ENCODE measurements around the gene CAPN10. TPM values are rescaled to one million over a fixed set of nuclear protein-coding genes. Genes with fewer than 3 reads are reported as not detected.

The CAPN10 gene
- total RNA-seq, 1 experiment from 2014 or later = 20.5 TPM

DNA sequence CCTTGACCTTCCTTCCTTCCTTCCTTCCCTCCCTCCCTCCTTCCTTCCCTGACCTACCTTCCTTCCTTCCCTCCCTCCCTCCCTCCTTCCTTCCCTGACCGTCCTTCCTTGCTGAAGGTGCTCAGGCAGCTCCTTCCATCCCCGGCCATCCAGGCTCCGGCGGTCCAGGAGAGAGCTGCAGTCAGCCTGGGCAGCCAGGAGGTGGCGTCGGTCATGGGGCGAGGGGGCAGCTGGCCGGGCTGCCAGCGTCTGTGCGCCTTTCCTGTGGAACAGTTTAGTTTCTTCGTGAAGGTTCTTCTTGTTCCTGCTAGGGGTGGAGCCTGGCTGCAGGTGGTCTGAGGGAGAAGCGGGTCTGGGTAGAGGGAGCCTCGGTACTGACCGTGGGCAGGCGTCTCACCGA is 54.4 kb downstream of the CAPN10 start:
- no peak for DNase-seq (ENCODE audit: low read depth)
- in situ Hi-C loops (cut with HindIII; ENCODE audit: low pct_unique_long_range_greater_than_20kb, low sequenced_read_pairs) = no loop called here

DNA sequence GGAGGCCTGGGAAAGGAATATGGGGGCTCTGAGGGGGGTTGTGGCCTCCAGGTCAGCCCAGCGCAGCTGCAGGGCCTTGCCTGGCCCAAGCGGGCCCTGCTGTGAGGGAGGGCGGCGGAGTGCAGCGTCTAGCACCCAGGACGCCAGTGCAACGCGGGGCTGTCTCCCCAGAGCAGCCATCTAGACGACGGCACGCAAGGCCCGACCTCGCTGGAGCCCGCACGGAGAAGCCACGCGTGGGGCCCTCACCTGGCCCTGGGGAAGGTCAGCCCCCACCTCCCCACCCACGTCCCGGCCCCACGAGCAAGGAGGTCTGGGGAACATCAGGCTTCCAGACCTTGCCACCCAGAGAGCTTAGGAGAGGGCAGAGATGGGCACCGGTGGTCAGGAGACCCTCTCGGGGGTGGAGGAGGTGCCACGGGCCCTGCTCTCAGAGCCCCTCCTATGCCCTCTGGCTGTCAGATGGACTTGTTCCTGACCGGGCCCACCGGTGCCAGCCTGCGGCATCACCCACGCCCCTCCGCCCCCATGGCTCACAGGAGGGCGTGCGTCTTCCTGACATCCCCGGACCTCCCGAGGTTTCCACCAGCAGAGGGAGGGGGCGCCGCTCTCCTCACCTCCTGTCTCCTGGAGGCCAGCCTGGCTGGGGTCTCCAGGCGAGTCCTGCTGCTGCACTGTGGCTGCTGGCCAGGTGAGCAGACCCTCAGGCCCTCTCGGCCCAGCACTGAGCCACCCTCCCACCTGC is 55.7 kb downstream of the CAPN10 start:
- in situ Hi-C loops (cut with HindIII; ENCODE audit: low pct_unique_long_range_greater_than_20kb, low sequenced_read_pairs) = no loop called here
- no peak for DNase-seq (ENCODE audit: low read depth)

GRCh38 chr2:240642806-240643092 is 56.2 kb downstream of the CAPN10 start:
- in situ Hi-C loops (cut with HindIII; ENCODE audit: low pct_unique_long_range_greater_than_20kb, low sequenced_read_pairs) = no loop called here
- no peak for DNase-seq (ENCODE audit: low read depth)

DNA sequence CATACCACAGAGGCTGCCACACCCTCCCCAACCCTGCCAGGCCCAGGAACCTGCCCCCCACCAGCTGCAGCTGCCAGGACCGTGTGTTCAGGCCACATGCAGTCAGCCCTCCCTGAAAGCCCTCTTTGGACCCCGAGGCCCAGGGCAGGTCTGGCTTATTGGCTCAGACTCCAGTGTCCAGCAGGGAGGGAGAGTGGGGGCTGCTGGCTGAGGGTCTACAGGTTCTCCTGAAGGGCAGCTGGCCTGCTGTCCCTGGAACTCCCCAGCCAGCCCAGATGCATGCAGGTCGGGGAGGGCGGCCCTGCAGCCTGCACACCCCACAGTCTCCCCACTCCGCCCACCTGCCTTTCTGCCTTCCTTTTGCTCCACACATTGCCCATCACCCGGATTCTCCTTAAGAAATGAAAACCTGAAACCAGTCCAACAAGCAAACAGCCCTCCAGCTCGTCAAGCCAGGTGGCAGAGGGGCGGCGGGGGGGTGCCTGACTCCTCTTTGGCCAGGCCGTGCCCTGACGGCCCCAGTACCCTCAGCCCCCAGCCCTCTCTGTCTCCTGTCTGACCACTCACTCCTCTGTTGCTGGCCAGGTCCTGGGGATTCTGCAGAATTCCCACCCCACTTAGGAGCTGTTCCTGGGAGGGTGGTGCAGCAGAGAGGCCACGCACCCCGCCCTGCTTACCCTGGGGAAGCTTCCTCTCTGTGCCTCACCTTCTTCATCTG is 56.7 kb downstream of the CAPN10 start:
- in situ Hi-C loops (cut with HindIII; ENCODE audit: low pct_unique_long_range_greater_than_20kb, low sequenced_read_pairs) = no loop called here
- DNase-seq (ENCODE audit: low read depth) = no peak

- DNase-seq (ENCODE audit: low read depth) = no peak
- in situ Hi-C loops (cut with HindIII; ENCODE audit: low pct_unique_long_range_greater_than_20kb, low sequenced_read_pairs) = no loop called here
Observed at GRCh38 chr2:240643811-240644150, 57.2 kb downstream of the CAPN10 start.

- in situ Hi-C loops (cut with HindIII; ENCODE audit: low pct_unique_long_range_greater_than_20kb, low sequenced_read_pairs) = no loop called here
- no peak for DNase-seq (ENCODE audit: low read depth)
Observed at GRCh38 chr2:240644171-240644651, 57.7 kb downstream of the CAPN10 start.

DNA sequence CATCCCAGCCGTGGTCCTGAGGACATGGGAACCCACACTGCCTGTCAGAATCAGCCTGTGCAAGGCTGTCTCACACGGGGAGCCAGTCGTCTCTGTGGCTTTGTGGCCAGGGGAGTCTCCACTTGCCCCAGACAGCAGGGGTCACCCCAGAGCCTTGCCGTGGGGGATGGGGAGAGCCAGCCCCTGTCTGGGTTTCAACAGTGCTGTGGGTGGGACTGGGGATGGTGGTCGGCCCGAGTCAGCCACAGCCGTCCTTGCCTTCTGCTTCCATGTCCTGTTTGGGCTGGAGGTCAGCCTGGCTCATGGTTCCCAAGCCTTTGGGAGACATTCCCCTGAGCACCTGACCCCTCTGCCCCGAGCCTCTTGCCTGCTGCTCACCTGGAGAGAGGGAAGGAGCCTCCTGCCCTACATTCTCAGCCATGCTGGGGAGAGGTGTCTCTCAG is 58.3 kb downstream of the CAPN10 start:
- DNase-seq (ENCODE audit: low read depth) = no peak
- in situ Hi-C loops (cut with HindIII; ENCODE audit: low pct_unique_long_range_greater_than_20kb, low sequenced_read_pairs) = no loop called here

GRCh38 chr2:240645346-240645745 is 58.8 kb downstream of the CAPN10 start:
- DNase-seq (ENCODE audit: low read depth) = no peak
- in situ Hi-C loops (cut with HindIII; ENCODE audit: low pct_unique_long_range_greater_than_20kb, low sequenced_read_pairs) = no loop called here

GRCh38 chr2:240645801-240646175 is 59.3 kb downstream of the CAPN10 start:
- in situ Hi-C loops (cut with HindIII; ENCODE audit: low pct_unique_long_range_greater_than_20kb, low sequenced_read_pairs) = no loop called here
- no peak for DNase-seq (ENCODE audit: low read depth)

DNA sequence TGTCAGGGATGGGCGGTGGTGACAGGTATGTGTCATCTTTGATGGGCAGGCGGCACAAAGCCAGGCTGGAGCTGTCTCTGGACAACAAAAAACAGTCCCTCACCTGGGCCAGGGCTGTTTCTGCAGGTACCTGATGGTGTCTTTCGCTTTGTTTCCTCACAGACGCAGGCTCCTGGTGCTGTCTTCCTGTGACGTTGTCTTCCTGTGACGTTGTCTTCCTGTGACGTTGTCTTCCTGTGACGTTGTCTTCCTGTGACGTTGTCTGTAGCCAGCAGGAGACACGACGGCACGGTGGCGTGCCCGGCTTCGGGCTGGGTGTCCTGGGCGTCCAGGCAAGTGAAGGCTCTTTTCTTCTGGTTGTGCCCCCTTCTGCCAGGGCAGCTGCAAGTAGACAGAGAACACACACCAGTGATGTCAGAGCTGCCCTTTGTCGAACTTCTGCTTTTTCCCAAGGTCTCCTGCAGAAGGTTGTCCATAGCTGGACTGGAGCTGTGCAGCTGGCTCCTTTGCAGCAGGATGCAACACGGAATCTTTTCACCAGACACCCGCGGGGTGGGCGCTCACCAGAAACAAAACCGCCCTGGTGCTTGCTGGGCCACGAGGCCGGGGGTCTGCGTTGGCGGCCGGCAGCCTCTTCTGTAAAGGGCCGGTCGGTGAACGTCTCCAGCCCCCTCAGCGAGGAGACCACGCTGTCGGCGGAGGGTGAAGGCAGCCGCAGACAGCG is 59.8 kb downstream of the CAPN10 start:
- no peak for DNase-seq (ENCODE audit: low read depth)
- in situ Hi-C loops (cut with HindIII; ENCODE audit: low pct_unique_long_range_greater_than_20kb, low sequenced_read_pairs) = no loop called here

DNA sequence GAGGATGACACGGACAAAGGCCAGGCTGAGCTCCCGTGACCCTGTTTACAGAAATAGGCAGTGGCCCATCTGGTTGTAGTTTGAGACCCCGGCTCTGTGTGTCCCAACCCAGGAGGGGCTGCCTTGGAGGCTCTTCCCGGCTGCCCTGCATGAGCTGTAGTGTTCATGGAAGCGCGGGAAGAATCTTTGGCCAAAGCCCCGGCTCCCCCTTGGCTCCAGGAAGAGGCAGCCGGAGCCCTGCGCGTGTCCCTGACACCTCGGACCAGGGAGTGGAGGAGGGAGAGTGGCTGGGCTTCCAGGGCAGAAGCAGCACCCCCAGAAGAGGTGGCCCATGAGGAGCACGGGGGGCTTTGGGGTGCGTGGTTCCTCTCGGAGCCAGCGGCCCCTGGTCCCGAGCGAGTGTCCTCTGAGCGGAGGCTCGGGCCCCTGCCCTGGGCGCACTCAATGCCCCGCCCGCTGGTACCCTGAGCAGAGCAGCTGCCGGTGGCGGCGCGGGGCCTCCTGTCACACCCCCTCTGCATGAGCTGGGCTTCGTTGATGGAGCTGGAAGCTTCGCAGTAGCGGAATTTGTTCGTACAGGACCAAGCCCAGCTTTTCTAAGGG is 60.5 kb downstream of the CAPN10 start:
- no peak for DNase-seq (ENCODE audit: low read depth)

DNA sequence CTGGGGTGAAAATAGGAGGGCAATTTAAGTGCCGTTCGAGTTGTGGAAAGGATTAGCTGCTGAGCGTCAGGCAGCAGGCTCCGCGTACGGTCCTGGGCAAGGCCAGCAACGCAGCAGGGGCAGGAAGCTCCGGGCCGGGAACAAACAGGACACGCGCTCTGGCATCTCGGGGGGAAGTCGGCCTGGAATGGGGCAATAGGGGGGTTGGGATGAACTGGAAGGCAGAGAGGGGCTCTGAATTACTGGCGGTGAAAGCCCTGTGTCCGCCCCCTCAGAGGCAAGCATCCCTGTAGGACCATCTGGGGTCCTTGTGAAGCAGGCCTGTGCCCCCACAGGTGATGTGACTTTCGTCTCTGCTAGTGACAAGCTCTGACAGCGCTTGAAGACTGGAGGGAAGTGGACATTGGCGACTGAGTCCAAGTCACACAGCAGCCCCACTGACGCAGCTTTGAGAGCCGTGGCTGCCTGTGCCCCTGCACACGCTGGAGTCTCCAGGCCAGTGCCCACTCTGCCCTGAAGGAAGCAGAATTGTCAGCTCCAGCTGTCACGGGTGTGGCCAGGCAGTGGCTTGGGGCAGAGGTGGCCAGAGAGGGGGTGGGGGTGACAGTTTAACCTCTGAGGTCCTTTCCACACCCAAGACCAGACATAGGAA is 61.1 kb downstream of the CAPN10 start:
- DNase-seq (ENCODE audit: low read depth) = no peak
- in situ Hi-C loops (cut with HindIII; ENCODE audit: low pct_unique_long_range_greater_than_20kb, low sequenced_read_pairs) = no loop called here

More for the DNA sequence above, 60.5 kb downstream of the CAPN10 start:
- in situ Hi-C loops (cut with HindIII; ENCODE audit: low pct_unique_long_range_greater_than_20kb, low sequenced_read_pairs) = no loop called here

GRCh38 chr2:240648155-240648649 is 61.7 kb downstream of the CAPN10 start:
- DNase-seq (ENCODE audit: low read depth) = no peak
- in situ Hi-C loops (cut with HindIII; ENCODE audit: low pct_unique_long_range_greater_than_20kb, low sequenced_read_pairs) = no loop called here

Other genes starting within 250 kb of the CAPN10 start
- gene GPC1, start 151.1 kb upstream of the CAPN10 start, total RNA-seq (2014; rRNA removed; shearing (Covaris generic); ENCODE audit: low replicate concordance) = 117 and 134 TPM in 2 replicates
- 2.4 and 7.5 TPM in 2 replicates for gene ANKMY1, start 28.7 kb upstream of the CAPN10 start, total RNA-seq (2014; rRNA removed; shearing (Covaris generic); ENCODE audit: low replicate concordance)
- gene DUSP28, start 26.4 kb upstream of the CAPN10 start, total RNA-seq (2014; rRNA removed; shearing (Covaris generic); ENCODE audit: low replicate concordance) = 8.9 and 10.8 TPM in 2 replicates
- gene RNPEPL1, start 18.2 kb upstream of the CAPN10 start, total RNA-seq (2014; rRNA removed; shearing (Covaris generic); ENCODE audit: low replicate concordance) = 7.7 and 14.8 TPM in 2 replicates
- 1.5 TPM in 1 of 2 replicates, not detected in the other for gene GPR35, start 38.7 kb downstream of the CAPN10 start, total RNA-seq (2014; rRNA removed; shearing (Covaris generic); ENCODE audit: low replicate concordance)
- gene AQP12B, start 96.2 kb downstream of the CAPN10 start, total RNA-seq (2014; rRNA removed; shearing (Covaris generic); ENCODE audit: low replicate concordance) = not detected in 2 replicates
- not detected in 2 replicates for gene AQP12A, start 105.1 kb downstream of the CAPN10 start, total RNA-seq (2014; rRNA removed; shearing (Covaris generic); ENCODE audit: low replicate concordance)
- gene KIF1A, start 233.5 kb downstream of the CAPN10 start, total RNA-seq (2014; rRNA removed; shearing (Covaris generic); ENCODE audit: low replicate concordance) = 1.2 TPM in 1 of 2 replicates, not detected in the other

Measured in Caki2 (cell line).